GM19438 (cell line): Measurements from ENCODE around the gene STK24.

Experiments used
- ATAC-seq: cut with Tn5 transposase; IDR thresholded peaks from one replicate; pipeline ENCODE4 v1.9.1; 2021; ENCODE audit warnings: low read depth; ENCODE audit not compliant: unreplicated experiment

The STK24 gene

GRCh38 chr13:98443329-98443728, 133.6 kb downstream of the STK24 start:
- ATAC-seq, result no peak

- no peak for ATAC-seq
Measured at GRCh38 chr13:98442391-98443230, 134.3 kb downstream of the STK24 start.

- no peak for ATAC-seq
Measured at GRCh38 chr13:98441056-98441676, 135.7 kb downstream of the STK24 start.

- no peak for ATAC-seq
Measured at GRCh38 chr13:98440390-98441055, 136.4 kb downstream of the STK24 start.

- ATAC-seq, result no peak
Measured at GRCh38 chr13:98439896-98440295, 137.0 kb downstream of the STK24 start.

- no peak for ATAC-seq
Measured at GRCh38 chr13:98439126-98439828, 137.6 kb downstream of the STK24 start.

GRCh38 chr13:98438246-98439125, 138.4 kb downstream of the STK24 start:
- no peak for ATAC-seq

- ATAC-seq, result no peak
Measured at GRCh38 chr13:98436233-98436910, 140.5 kb downstream of the STK24 start.

- no peak for ATAC-seq
Measured at GRCh38 chr13:98435376-98435775, 141.5 kb downstream of the STK24 start.

- no peak for ATAC-seq
Measured at GRCh38 chr13:98434060-98434459, 142.8 kb downstream of the STK24 start.

- no peak for ATAC-seq
Measured at GRCh38 chr13:98433654-98434053, 143.3 kb downstream of the STK24 start.

- ATAC-seq, result no peak
Measured at GRCh38 chr13:98432638-98433037, 144.3 kb downstream of the STK24 start.

- ATAC-seq, result no peak
Measured at GRCh38 chr13:98429977-98430736, 146.8 kb downstream of the STK24 start.

- ATAC-seq, result no peak
Measured at GRCh38 chr13:98429531-98429930, 147.4 kb downstream of the STK24 start.

- no peak for ATAC-seq
Measured at GRCh38 chr13:98429081-98429480, 147.8 kb downstream of the STK24 start.

GRCh38 chr13:98428256-98428966, 148.5 kb downstream of the STK24 start:
- no peak for ATAC-seq

GRCh38 chr13:98427331-98427995, 149.4 kb downstream of the STK24 start:
- no peak for ATAC-seq

GRCh38 chr13:98423417-98423816, 153.5 kb downstream of the STK24 start:
- ATAC-seq, result no peak
